ENCODE results near the gene EPGN.

EPGN gene

GRCh38 chr4:74305000-74305399 lies 3.3 kb upstream of the EPGN start:
- H3K27ac ChIP-seq, result no peak overlapping the region
- DNase-seq (ENCODE audit: low read depth, low spot score), result no peak

- peak overlapping the region; percentile 88 for H3K27ac ChIP-seq
- DNase-seq (ENCODE audit: low read depth, low spot score), result no peak
These were observed 1.1 kb upstream of the EPGN start for GRCh38 chr4:74307170-74307569.

GRCh38 chr4:74309223-74309622 lies 953 bp downstream of the EPGN start:
- peak overlapping the region; percentile 88 for H3K27ac ChIP-seq

GRCh38 chr4:74311696-74312313 lies 3.5 kb downstream of the EPGN start:
- peak overlapping the region; percentile 88 for H3K27ac ChIP-seq
- DNase-seq (ENCODE audit: low read depth, low spot score), result no peak

More at GRCh38 chr4:74309223-74309622, 953 bp downstream of the EPGN start:
- DNase-seq (ENCODE audit: low read depth, low spot score), result no peak

- no peak for DNase-seq (ENCODE audit: low read depth, low spot score)
- peak overlapping the region; percentile 77 for H3K27ac ChIP-seq
These were observed 6.1 kb downstream of the EPGN start for GRCh38 chr4:74314329-74314728.

- no peak for DNase-seq (ENCODE audit: low read depth, low spot score)
- peak overlapping the region; percentile 77 for H3K27ac ChIP-seq
These were observed 6.7 kb downstream of the EPGN start for GRCh38 chr4:74314944-74315343.

- H3K27ac ChIP-seq, result peak overlapping the region; percentile 77
- DNase-seq (ENCODE audit: low read depth, low spot score), result no peak
These were observed 7.1 kb downstream of the EPGN start for GRCh38 chr4:74315376-74315775.

- H3K27ac ChIP-seq, result peak overlapping the region; percentile 77
- no peak for DNase-seq (ENCODE audit: low read depth, low spot score)
These were observed 8.1 kb downstream of the EPGN start for GRCh38 chr4:74316397-74316796.

- peak overlapping the region; percentile 77 for H3K27ac ChIP-seq
- no peak for DNase-seq (ENCODE audit: low read depth, low spot score)
These were observed 9.5 kb downstream of the EPGN start for GRCh38 chr4:74317616-74318246.

- peak overlapping the region; percentile 77 for H3K27ac ChIP-seq
- DNase-seq (ENCODE audit: low read depth, low spot score), result no peak
These were observed 10.0 kb downstream of the EPGN start for GRCh38 chr4:74318276-74318675.

- peak overlapping the region; percentile 77 for H3K27ac ChIP-seq
- DNase-seq (ENCODE audit: low read depth, low spot score), result no peak
These were observed 11.2 kb downstream of the EPGN start for GRCh38 chr4:74319470-74319869.

- H3K27ac ChIP-seq, result peak overlapping the region; percentile 77
- peak; percentile 87 for DNase-seq (ENCODE audit: low read depth, low spot score)
These were observed 12.4 kb downstream of the EPGN start for GRCh38 chr4:74320559-74321118.

- no peak overlapping the region for H3K27ac ChIP-seq
- no peak for DNase-seq (ENCODE audit: low read depth, low spot score)
These were observed 14.0 kb downstream of the EPGN start for GRCh38 chr4:74322301-74322700.

GRCh38 chr4:74323663-74324062 lies 15.4 kb downstream of the EPGN start:
- H3K27ac ChIP-seq, result no peak overlapping the region
- DNase-seq (ENCODE audit: low read depth, low spot score), result no peak

- DNase-seq (ENCODE audit: low read depth, low spot score), result no peak
- no peak overlapping the region for H3K27ac ChIP-seq
These were observed 16.0 kb downstream of the EPGN start for GRCh38 chr4:74324262-74324661.

GRCh38 chr4:74325886-74326285 lies 17.6 kb downstream of the EPGN start:
- no peak for DNase-seq (ENCODE audit: low read depth, low spot score)
- no peak overlapping the region for H3K27ac ChIP-seq

- peak overlapping the region; percentile 91 for H3K27ac ChIP-seq
These were observed 19.5 kb downstream of the EPGN start for GRCh38 chr4:74327762-74328161.

GRCh38 chr4:74328501-74328900 lies 20.2 kb downstream of the EPGN start:
- DNase-seq (ENCODE audit: low read depth, low spot score), result no peak

More at GRCh38 chr4:74327762-74328161, 19.5 kb downstream of the EPGN start:
- no peak for DNase-seq (ENCODE audit: low read depth, low spot score)

GRCh38 chr4:74329307-74329706 lies 21.0 kb downstream of the EPGN start:
- no peak for DNase-seq (ENCODE audit: low read depth, low spot score)
- H3K27ac ChIP-seq, result peak overlapping the region; percentile 91

More at GRCh38 chr4:74328501-74328900, 20.2 kb downstream of the EPGN start:
- peak overlapping the region; percentile 91 for H3K27ac ChIP-seq

- no peak for DNase-seq (ENCODE audit: low read depth, low spot score)
- no peak overlapping the region for H3K27ac ChIP-seq
These were observed 22.1 kb downstream of the EPGN start for GRCh38 chr4:74330295-74330750.

GRCh38 chr4:74331252-74331651 lies 23.0 kb downstream of the EPGN start:
- DNase-seq (ENCODE audit: low read depth, low spot score), result no peak
- H3K27ac ChIP-seq, result no peak overlapping the region

Measured in epithelial cell of prostate (primary cell).